HEK293 (cell line): Measurements from ENCODE around the gene RPL3.

ENCODE experiments used
- BCL11A ChIP-seq: fragments of 450-650 bp; formaldehyde crosslinking; IDR thresholded peaks from 2 replicates; pipeline ENCODE4 v1.5.1; 2016; ENCODE audit warnings: low read depth, missing biosample characterization, missing genetic modification characterization
- GLIS1 ChIP-seq: fragments of 450-650 bp; formaldehyde crosslinking; IDR thresholded peaks from 2 replicates; pipeline ENCODE4 v1.5.1; 2016; ENCODE audit warnings: missing biosample characterization, missing genetic modification characterization
- KLF16 ChIP-seq: fragments of 450-650 bp; formaldehyde crosslinking; IDR thresholded peaks from 2 replicates; pipeline ENCODE4 v1.5.1; 2017; ENCODE audit warnings: missing biosample characterization, missing genetic modification characterization
- MZF1 ChIP-seq: fragments of 450-650 bp; formaldehyde crosslinking; IDR thresholded peaks from 2 replicates; pipeline ENCODE4 v1.5.1; 2017; ENCODE audit warnings: missing biosample characterization, missing genetic modification characterization, borderline replicate concordance
- SCRT1 ChIP-seq: fragments of 450-650 bp; formaldehyde crosslinking; IDR thresholded peaks from 2 replicates; pipeline ENCODE4 v1.5.1; 2016; ENCODE audit warnings: missing biosample characterization, missing genetic modification characterization, borderline replicate concordance
- SCRT2 ChIP-seq: fragments of 450-650 bp; formaldehyde crosslinking; IDR thresholded peaks from 2 replicates; pipeline ENCODE4 v1.5.1; 2016; ENCODE audit warnings: missing biosample characterization, missing genetic modification characterization
- WT1 ChIP-seq: fragments of 450-650 bp; formaldehyde crosslinking; IDR thresholded peaks from 2 replicates; pipeline ENCODE4 v1.5.1; 2016; ENCODE audit warnings: missing biosample characterization, missing genetic modification characterization
- ZBTB48 ChIP-seq: fragments of 450-650 bp; formaldehyde crosslinking; IDR thresholded peaks from 2 replicates; pipeline ENCODE4 v1.5.1; 2016; ENCODE audit warnings: missing biosample characterization, missing genetic modification characterization
- ZFP69B ChIP-seq: fragments of 450-650 bp; formaldehyde crosslinking; IDR thresholded peaks from 2 replicates; pipeline ENCODE4 v1.5.1; 2016; ENCODE audit warnings: missing biosample characterization, missing genetic modification characterization
- ZIC2 ChIP-seq: fragments of 450-650 bp; formaldehyde crosslinking; IDR thresholded peaks from 2 replicates; pipeline ENCODE4 v1.5.1; 2016; ENCODE audit warnings: missing biosample characterization, missing genetic modification characterization
- ZNF112 ChIP-seq: fragments of 450-650 bp; formaldehyde crosslinking; IDR thresholded peaks from 2 replicates; pipeline ENCODE4 v1.5.0; 2017; ENCODE audit warnings: missing biosample characterization, missing genetic modification characterization
- ZNF184 ChIP-seq: fragments of 450-650 bp; IDR thresholded peaks from 2 replicates; pipeline ENCODE4 v1.5.1; 2018; ENCODE audit warnings: missing biosample characterization, mild to moderate bottlenecking, missing genetic modification characterization
- ZNF223 ChIP-seq: fragments of 450-650 bp; formaldehyde crosslinking; IDR thresholded peaks from 2 replicates; pipeline ENCODE4 v1.5.1; 2016; ENCODE audit warnings: missing biosample characterization, missing genetic modification characterization
- ZNF248 ChIP-seq: fragments of 450-650 bp; formaldehyde crosslinking; IDR thresholded peaks from 2 replicates; pipeline ENCODE4 v1.5.1; 2017; ENCODE audit warnings: missing biosample characterization, missing genetic modification characterization
- ZNF274 ChIP-seq, 2 experiments: fragments of 200-500 bp in 1 of 2; fragments of 450-650 bp in 1 of 2; sonication (Bioruptor generic) in 1 of 2; formaldehyde crosslinking in 1 of 2; IDR thresholded peaks; 2 replicates each; pipeline versions ENCODE4 v1.5.1 to v1.6.1; 2014 to 2016; ENCODE audit warnings: borderline replicate concordance in 1 of 2, inconsistent platforms in 1 of 2, low read length in 1 of 2, missing biosample characterization in 1 of 2, missing genetic modification characterization in 1 of 2
- ZNF521 ChIP-seq: fragments of 450-650 bp; formaldehyde crosslinking; IDR thresholded peaks from 2 replicates; pipeline ENCODE4 v1.5.1; 2017; ENCODE audit warnings: missing biosample characterization, mild to moderate bottlenecking, missing genetic modification characterization
- ZNF626 ChIP-seq: fragments of 450-650 bp; sonication (Bioruptor Pico); formaldehyde crosslinking; IDR thresholded peaks from 2 replicates; pipeline ENCODE4 v1.5.1; 2018; ENCODE audit warnings: missing biosample characterization, missing genetic modification characterization, inconsistent platforms
- ZNF658 ChIP-seq: fragments of 450-650 bp; formaldehyde crosslinking; IDR thresholded peaks from 2 replicates; pipeline ENCODE4; 2016; ENCODE audit warnings: missing biosample characterization, missing genetic modification characterization
- ZNF776 ChIP-seq: fragments of 450-650 bp; formaldehyde crosslinking; IDR thresholded peaks from 2 replicates; pipeline ENCODE4 v1.5.0; 2017; ENCODE audit warnings: missing biosample characterization, missing genetic modification characterization, borderline replicate concordance
- ZNF777 ChIP-seq: fragments of 450-650 bp; formaldehyde crosslinking; IDR thresholded peaks from 2 replicates; pipeline ENCODE4 v1.5.1; 2017; ENCODE audit warnings: missing biosample characterization, missing genetic modification characterization, borderline replicate concordance
- TF ChIP-seq, protein P1 (sequence below): fragments of 450-650 bp; formaldehyde crosslinking; IDR thresholded peaks from 2 replicates; pipeline ENCODE4 v1.5.1; 2016; ENCODE audit warnings: missing biosample characterization, missing genetic modification characterization
- TF ChIP-seq, protein P2 (sequence below): fragments of 450-650 bp; formaldehyde crosslinking; IDR thresholded peaks from 2 replicates; pipeline ENCODE4; 2016; ENCODE audit warnings: missing biosample characterization, missing genetic modification characterization
- TF ChIP-seq, protein P3 (sequence below): fragments of 450-650 bp; formaldehyde crosslinking; IDR thresholded peaks from 2 replicates; pipeline ENCODE4 v1.5.1; 2016; ENCODE audit warnings: missing biosample characterization, missing genetic modification characterization
- TF ChIP-seq, protein P4 (sequence below): fragments of 450-650 bp; formaldehyde crosslinking; IDR thresholded peaks from 2 replicates; pipeline ENCODE4 v1.5.1; 2016; ENCODE audit warnings: missing biosample characterization, missing genetic modification characterization, low read depth
- TF ChIP-seq, protein P5 (sequence below): fragments of 450-650 bp; formaldehyde crosslinking; IDR thresholded peaks from 2 replicates; pipeline ENCODE4 v1.5.1; 2017; ENCODE audit warnings: missing biosample characterization, mild to moderate bottlenecking, missing genetic modification characterization, moderate library complexity
- TF ChIP-seq, protein P6 (sequence below): fragments of 450-650 bp; formaldehyde crosslinking; IDR thresholded peaks from 2 replicates; pipeline ENCODE4 v1.5.1; 2016; ENCODE audit warnings: missing biosample characterization, missing genetic modification characterization
- TF ChIP-seq, protein P7 (sequence below): fragments of 450-650 bp; formaldehyde crosslinking; IDR thresholded peaks from 2 replicates; pipeline ENCODE4 v1.5.1; 2017; ENCODE audit warnings: missing biosample characterization, missing genetic modification characterization
- TF ChIP-seq, protein P8 (sequence below): fragments of 450-650 bp; formaldehyde crosslinking; IDR thresholded peaks from 2 replicates; pipeline ENCODE4 v1.5.1; 2016; ENCODE audit warnings: missing biosample characterization, missing genetic modification characterization

The RPL3 gene

DNA sequence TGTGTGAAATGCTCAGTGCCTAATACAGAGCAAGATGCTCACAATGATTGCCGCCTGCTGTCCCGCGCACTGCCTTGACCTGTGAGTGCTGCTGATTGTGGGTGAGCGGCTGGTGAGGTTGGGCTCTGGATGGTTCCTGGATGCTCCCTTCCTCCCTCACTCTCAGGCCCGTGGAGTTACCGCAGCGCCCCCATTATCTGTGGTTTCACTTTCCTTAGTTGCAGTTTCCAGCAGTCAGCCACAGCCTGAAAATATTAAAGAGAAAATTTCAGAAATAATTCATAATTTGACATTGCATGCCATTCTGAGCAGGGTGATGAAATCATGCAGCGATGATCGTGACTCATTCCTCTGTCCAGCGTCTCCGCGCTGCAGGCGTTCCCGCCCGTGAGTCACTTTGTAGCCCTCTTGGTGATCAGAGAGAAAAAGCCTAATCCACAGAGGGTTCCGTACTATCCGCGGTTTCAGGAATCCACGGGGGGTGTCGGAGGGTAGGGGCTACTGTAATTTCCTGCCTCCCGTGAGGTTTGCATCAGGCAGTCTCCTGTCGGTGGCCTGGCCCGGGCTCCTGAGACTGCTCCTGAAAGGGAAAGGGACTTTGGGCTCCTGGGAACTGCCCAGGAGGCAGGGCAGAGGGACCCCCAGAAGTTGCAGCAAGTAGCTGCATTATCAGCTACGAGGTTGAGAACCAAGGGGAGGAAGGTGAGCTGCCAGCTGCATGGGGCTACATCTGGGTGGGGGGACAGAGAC is 10.6 kb downstream of the RPL3 start (continued):
- TF ChIP-seq, protein P1, sequence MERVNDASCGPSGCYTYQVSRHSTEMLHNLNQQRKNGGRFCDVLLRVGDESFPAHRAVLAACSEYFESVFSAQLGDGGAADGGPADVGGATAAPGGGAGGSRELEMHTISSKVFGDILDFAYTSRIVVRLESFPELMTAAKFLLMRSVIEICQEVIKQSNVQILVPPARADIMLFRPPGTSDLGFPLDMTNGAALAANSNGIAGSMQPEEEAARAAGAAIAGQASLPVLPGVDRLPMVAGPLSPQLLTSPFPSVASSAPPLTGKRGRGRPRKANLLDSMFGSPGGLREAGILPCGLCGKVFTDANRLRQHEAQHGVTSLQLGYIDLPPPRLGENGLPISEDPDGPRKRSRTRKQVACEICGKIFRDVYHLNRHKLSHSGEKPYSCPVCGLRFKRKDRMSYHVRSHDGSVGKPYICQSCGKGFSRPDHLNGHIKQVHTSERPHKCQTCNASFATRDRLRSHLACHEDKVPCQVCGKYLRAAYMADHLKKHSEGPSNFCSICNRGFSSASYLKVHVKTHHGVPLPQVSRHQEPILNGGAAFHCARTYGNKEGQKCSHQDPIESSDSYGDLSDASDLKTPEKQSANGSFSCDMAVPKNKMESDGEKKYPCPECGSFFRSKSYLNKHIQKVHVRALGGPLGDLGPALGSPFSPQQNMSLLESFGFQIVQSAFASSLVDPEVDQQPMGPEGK (tag by site-specific recombination), result peak; percentile 85
- TF ChIP-seq SCRT2 (tag by site-specific recombination) (no peak), BCL11A (tag by site-specific recombination) (peak; percentile 88), ZBTB48 (peak; percentile 49; the same call in 1 of the 2 replicates), ZNF223 (tag by site-specific recombination) (no peak), KLF16 (tag by site-specific recombination) (no peak), ZNF776 (no peak), ZNF521 (tag by site-specific recombination) (no peak), GLIS1 (peak; percentile 96), ZFP69B (peak; percentile 44; the same call in 1 of the 2 replicates), ZNF274 (IDR thresholded peaks at IDR 0.05; ENCODE audit: low read length) (no peak), ZNF274 (tag by site-specific recombination; IDR thresholded peaks at IDR 0.05; ENCODE audit: borderline replicate concordance) (no peak), SCRT1 (tag by site-specific recombination) (no peak), ZNF248 (no peak), ZNF777 (no peak), MZF1 (tag by site-specific recombination) (no peak), ZNF626 (tag by site-specific recombination) (no peak), ZNF112 (tag by site-specific recombination) (no peak), ZNF658 (tag by site-specific recombination) (no peak), ZIC2 (tag by site-specific recombination) (peak; percentile 96), WT1 (no peak), ZNF184 (tag by site-specific recombination) (peak; percentile 86; the same call in 1 of the 2 replicates)
- TF ChIP-seq, protein P2, sequence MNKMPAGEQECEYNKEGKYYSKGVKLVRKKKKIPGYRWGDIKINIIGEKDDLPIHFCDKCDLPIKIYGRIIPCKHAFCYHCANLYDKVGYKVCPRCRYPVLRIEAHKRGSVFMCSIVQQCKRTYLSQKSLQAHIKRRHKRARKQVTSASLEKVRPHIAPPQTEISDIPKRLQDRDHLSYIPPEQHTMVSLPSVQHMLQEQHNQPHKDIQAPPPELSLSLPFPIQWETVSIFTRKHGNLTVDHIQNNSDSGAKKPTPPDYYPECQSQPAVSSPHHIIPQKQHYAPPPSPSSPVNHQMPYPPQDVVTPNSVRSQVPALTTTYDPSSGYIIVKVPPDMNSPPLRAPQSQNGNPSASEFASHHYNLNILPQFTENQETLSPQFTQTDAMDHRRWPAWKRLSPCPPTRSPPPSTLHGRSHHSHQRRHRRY (tag by site-specific recombination), result no peak
- TF ChIP-seq, protein P3, sequence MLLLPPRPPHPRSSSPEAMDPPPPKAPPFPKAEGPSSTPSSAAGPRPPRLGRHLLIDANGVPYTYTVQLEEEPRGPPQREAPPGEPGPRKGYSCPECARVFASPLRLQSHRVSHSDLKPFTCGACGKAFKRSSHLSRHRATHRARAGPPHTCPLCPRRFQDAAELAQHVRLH (tag by site-specific recombination), result no peak
- TF ChIP-seq, protein P4, sequence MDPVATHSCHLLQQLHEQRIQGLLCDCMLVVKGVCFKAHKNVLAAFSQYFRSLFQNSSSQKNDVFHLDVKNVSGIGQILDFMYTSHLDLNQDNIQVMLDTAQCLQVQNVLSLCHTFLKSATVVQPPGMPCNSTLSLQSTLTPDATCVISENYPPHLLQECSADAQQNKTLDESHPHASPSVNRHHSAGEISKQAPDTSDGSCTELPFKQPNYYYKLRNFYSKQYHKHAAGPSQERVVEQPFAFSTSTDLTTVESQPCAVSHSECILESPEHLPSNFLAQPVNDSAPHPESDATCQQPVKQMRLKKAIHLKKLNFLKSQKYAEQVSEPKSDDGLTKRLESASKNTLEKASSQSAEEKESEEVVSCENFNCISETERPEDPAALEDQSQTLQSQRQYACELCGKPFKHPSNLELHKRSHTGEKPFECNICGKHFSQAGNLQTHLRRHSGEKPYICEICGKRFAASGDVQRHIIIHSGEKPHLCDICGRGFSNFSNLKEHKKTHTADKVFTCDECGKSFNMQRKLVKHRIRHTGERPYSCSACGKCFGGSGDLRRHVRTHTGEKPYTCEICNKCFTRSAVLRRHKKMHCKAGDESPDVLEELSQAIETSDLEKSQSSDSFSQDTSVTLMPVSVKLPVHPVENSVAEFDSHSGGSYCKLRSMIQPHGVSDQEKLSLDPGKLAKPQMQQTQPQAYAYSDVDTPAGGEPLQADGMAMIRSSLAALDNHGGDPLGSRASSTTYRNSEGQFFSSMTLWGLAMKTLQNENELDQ (tag by site-specific recombination), result no peak
- TF ChIP-seq, protein P5, sequence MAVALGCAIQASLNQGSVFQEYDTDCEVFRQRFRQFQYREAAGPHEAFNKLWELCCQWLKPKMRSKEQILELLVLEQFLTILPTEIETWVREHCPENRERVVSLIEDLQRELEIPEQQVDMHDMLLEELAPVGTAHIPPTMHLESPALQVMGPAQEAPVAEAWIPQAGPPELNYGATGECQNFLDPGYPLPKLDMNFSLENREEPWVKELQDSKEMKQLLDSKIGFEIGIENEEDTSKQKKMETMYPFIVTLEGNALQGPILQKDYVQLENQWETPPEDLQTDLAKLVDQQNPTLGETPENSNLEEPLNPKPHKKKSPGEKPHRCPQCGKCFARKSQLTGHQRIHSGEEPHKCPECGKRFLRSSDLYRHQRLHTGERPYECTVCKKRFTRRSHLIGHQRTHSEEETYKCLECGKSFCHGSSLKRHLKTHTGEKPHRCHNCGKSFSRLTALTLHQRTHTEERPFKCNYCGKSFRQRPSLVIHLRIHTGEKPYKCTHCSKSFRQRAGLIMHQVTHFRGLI (tag by site-specific recombination), result peak; percentile 86; the same call in 1 of the 2 replicates
- TF ChIP-seq, protein P6, sequence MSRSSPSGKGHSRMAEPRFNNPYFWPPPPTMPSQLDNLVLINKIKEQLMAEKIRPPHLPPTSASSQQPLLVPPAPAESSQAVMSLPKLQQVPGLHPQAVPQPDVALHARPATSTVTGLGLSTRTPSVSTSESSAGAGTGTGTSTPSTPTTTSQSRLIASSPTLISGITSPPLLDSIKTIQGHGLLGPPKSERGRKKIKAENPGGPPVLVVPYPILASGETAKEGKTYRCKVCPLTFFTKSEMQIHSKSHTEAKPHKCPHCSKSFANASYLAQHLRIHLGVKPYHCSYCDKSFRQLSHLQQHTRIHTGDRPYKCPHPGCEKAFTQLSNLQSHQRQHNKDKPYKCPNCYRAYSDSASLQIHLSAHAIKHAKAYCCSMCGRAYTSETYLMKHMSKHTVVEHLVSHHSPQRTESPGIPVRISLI (tag by site-specific recombination), result no peak
- TF ChIP-seq, protein P7, sequence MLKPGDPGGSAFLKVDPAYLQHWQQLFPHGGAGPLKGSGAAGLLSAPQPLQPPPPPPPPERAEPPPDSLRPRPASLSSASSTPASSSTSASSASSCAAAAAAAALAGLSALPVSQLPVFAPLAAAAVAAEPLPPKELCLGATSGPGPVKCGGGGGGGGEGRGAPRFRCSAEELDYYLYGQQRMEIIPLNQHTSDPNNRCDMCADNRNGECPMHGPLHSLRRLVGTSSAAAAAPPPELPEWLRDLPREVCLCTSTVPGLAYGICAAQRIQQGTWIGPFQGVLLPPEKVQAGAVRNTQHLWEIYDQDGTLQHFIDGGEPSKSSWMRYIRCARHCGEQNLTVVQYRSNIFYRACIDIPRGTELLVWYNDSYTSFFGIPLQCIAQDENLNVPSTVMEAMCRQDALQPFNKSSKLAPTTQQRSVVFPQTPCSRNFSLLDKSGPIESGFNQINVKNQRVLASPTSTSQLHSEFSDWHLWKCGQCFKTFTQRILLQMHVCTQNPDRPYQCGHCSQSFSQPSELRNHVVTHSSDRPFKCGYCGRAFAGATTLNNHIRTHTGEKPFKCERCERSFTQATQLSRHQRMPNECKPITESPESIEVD (tag by site-specific recombination), result no peak
- TF ChIP-seq, protein P8, sequence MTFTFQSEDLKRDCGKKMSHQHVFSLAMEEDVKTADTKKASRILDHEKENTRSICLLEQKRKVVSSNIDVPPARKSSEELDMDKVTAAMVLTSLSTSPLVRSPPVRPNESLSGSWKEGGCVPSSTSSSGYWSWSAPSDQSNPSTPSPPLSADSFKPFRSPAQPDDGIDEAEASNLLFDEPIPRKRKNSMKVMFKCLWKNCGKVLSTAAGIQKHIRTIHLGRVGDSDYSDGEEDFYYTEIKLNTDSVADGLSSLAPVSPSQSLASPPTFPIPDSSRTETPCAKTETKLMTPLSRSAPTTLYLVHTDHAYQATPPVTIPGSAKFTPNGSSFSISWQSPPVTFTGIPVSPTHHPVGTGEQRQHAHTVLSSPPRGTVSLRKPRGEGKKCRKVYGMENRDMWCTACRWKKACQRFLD (tag by site-specific recombination), result no peak
